T-helper 9 cell (primary cell): ENCODE measurements around the gene BDNF.
"Not testable (repeated sequence)": the region's sequence is repeated elsewhere in the genome, so short reads cannot be mapped to it uniquely, and the experiment has no call there.

ENCODE experiments used
- DNase-seq: peaks from one replicate; pipeline ENCODE4 v3.0.0-alpha.2; 2020

The BDNF gene

GRCh38 chr11:27665508-27666101 is 34.6 kb downstream of the BDNF start:
- DNase-seq = not testable (repeated sequence)

GRCh38 chr11:27663326-27663725 is 36.9 kb downstream of the BDNF start:
- no peak for DNase-seq

GRCh38 chr11:27660171-27660570 is 40.1 kb downstream of the BDNF start:
- DNase-seq = no peak

GRCh38 chr11:27658535-27659236 is 41.6 kb downstream of the BDNF start:
- DNase-seq = no peak

- no peak for DNase-seq
These were observed 43.3 kb downstream of the BDNF start for GRCh38 chr11:27656806-27657483.

GRCh38 chr11:27656320-27656719 is 43.9 kb downstream of the BDNF start:
- no peak for DNase-seq

- no peak for DNase-seq
These were observed 46.1 kb downstream of the BDNF start for GRCh38 chr11:27653990-27654758.

GRCh38 chr11:27651711-27652110 is 48.5 kb downstream of the BDNF start:
- DNase-seq = no peak

GRCh38 chr11:27650988-27651387 is 49.3 kb downstream of the BDNF start:
- no peak for DNase-seq

- no peak for DNase-seq
These were observed 50.5 kb downstream of the BDNF start for GRCh38 chr11:27649800-27650199.

- no peak for DNase-seq
These were observed 51.4 kb downstream of the BDNF start for GRCh38 chr11:27648840-27649239.

- no peak for DNase-seq
These were observed 54.0 kb downstream of the BDNF start for GRCh38 chr11:27646051-27646818.

- DNase-seq = no peak
These were observed 57.3 kb downstream of the BDNF start for GRCh38 chr11:27642954-27643353.

GRCh38 chr11:27640954-27641353 is 59.3 kb downstream of the BDNF start:
- DNase-seq = no peak

- no peak for DNase-seq
These were observed 64.7 kb downstream of the BDNF start for GRCh38 chr11:27635567-27636037.

- DNase-seq = not testable (repeated sequence)
These were observed 65.5 kb downstream of the BDNF start for GRCh38 chr11:27634776-27635175.

GRCh38 chr11:27634282-27634681 is 66.0 kb downstream of the BDNF start:
- not testable (repeated sequence) for DNase-seq

GRCh38 chr11:27629023-27629422 is 71.2 kb downstream of the BDNF start:
- DNase-seq = not testable (repeated sequence)

- DNase-seq = no peak
These were observed 72.3 kb downstream of the BDNF start for GRCh38 chr11:27627979-27628378.

GRCh38 chr11:27626938-27627586 is 73.2 kb downstream of the BDNF start:
- DNase-seq = no peak

- no peak for DNase-seq
These were observed 73.9 kb downstream of the BDNF start for GRCh38 chr11:27626269-27626937.
